Suprapubic skin (tissue), 3 donors: ENCODE results near the gene RFXANK.

Source experiments
- POLR2A ChIP-seq, 2 donors: fragments of 450-650 bp; IDR thresholded peaks; one replicate each; pipeline ENCODE4 v1.6.1; 2017; ENCODE audit warnings: antibody characterized with exemption in 2 of 2, mild to moderate bottlenecking in 2 of 2, moderate library complexity in 2 of 2
- TF ChIP-seq, protein P1 (sequence below), 2 donors: fragments of 200-600 bp in 1 of 2; fragments of 450-650 bp in 1 of 2; sonication (generic) in 1 of 2; IDR thresholded peaks; one replicate each; pipeline ENCODE4 v1.5.1; 2016 to 2019; ENCODE audit warnings: antibody characterized with exemption in 2 of 2, mild to moderate bottlenecking in 1 of 2, moderate library complexity in 1 of 2

DNA sequence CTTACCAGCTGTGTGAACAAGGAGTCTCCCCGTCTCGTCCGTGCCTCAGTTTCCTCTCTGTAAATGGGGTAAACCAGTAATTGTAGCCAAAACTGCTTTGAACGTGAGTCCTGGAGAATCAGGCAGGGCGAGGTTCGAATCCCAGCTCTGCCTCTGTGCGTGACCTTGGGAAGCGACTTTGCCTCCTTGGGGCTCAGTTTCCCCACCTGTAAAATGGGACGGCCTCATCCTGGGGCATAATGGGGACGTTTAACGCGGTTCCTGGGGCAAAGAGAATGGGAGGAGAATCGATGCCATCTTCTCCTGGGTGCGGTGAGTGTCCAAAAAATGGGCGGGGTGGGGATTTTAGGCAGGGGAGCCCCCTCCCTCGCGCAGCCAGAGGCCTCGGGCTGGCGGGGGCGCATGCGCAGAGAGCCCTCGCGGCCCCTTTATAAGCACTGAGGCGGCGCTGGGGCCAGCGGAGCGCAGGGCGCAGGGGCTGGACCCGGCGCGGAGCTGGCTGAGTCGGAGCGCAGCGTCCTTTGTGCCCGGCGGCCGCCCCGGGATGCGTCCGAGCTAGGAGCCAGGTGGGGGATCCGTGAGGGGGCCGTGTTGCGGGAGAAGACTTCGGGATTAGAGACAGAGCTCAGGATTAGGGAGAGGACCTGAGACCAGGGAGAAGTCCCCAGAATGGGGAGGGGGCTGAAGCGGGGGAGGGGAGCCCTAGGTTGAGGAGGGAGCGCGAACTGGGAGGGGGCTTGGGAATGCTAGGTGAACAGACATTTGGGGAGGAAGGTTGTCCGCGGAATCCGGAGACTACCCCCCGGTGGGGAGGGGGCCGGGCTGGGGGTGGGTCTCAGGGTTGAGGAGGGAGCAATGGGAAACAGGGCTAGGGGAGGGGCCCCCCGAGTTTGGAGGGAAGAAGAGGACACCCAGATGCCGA, 19.7 kb downstream of the RFXANK start, which contains the start of gene NCAN:
- TF ChIP-seq, protein P1, sequence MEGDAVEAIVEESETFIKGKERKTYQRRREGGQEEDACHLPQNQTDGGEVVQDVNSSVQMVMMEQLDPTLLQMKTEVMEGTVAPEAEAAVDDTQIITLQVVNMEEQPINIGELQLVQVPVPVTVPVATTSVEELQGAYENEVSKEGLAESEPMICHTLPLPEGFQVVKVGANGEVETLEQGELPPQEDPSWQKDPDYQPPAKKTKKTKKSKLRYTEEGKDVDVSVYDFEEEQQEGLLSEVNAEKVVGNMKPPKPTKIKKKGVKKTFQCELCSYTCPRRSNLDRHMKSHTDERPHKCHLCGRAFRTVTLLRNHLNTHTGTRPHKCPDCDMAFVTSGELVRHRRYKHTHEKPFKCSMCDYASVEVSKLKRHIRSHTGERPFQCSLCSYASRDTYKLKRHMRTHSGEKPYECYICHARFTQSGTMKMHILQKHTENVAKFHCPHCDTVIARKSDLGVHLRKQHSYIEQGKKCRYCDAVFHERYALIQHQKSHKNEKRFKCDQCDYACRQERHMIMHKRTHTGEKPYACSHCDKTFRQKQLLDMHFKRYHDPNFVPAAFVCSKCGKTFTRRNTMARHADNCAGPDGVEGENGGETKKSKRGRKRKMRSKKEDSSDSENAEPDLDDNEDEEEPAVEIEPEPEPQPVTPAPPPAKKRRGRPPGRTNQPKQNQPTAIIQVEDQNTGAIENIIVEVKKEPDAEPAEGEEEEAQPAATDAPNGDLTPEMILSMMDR (IDR thresholded peaks at IDR 0.05), result no peak
- no peak for TF ChIP-seq POLR2A (IDR thresholded peaks at IDR 0.05)
